NK-92 treated with Interleukin-12 subunit alpha and Interleukin-12 subunit beta, amount 100 ng/mL, for 24 hours (cell line): ENCODE data around the gene TBL3.
"Not testable (repeated sequence)": the region's sequence is repeated elsewhere in the genome, so short reads cannot be mapped to it uniquely, and the experiment has no call there.

Experiments used
- DNase-seq: peaks from one replicate; lab custom pipeline; 2025; lab: John Stamatoyannopoulos, UW

The TBL3 gene

GRCh38 chr16:1971796-1972489, at the start of gene TBL3:
Gene TBL3 (plus strand): TSS chr16:1972053. CDS start chr16:1972165, 112 bp downstream.
- DNase-seq: peak; percentile 91

GRCh38 chr16:1922357-1922756, 49.5 kb upstream of the TBL3 start:
- DNase-seq: no peak

- DNase-seq: no peak
Measured at GRCh38 chr16:1923299-1924034, 48.4 kb upstream of the TBL3 start.

DNA sequence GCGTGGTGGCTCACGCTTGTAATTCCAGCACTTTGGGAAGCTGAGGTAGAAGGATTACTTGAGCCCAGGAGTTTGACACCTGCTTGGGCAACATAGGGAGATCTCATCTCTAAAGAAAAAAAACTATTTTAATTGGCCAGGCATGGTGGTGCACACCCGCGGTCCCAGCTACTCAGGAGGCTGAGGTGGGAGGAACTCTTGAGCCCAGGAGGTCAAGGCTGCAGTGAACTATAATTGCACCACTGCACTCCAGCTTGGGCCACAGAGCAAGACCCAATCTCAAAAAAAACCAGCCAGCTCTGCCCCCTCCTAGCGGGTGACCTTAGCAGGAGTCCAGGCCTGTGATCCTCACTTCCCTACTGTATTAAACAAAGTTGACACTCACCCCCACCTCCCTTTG, 47.8 kb upstream of the TBL3 start:
- no peak for DNase-seq

DNA sequence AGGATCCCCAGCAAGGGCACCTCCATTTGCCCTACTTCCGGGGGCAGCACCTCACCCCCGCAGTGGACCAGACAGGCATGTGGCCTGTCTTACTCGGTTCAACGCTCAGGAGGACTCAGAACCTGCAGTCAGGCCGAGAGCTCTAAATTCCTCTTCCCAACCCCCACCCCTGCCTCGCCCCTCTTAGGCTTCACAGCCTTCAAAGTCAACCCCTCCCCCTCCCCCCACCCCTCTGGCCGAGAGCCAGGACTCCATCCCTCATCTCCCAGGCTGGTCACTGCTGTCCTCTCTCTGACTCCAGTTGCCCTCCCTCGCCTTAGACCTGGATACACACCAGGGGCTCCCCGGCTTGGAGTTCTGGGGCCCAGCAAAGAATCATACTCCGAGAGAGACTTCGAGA, 45.6 kb upstream of the TBL3 start:
- DNase-seq: no peak

DNA sequence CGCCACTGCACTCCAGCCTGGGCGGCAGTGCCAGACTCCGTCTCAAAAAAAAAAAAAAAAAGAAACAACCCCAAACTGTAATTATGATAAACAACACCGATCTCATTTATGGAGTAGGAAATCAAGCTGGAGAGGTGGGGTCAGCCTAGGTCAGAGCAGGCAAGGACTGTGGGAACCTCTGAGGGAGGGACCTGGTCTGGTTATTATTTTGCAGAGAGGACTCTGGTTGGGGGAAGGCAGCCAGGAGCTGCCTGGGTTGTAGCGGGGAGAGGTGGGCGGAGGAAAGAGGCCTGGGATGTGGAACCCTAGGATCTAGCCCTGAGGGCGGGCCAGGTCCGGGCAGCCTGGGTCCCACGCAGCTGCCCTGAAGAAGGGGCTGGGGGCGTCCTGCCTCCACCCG, 42.7 kb upstream of the TBL3 start:
- no peak for DNase-seq

- DNase-seq: peak; percentile 79
Measured at GRCh38 chr16:1929578-1930337, 42.1 kb upstream of the TBL3 start.

DNA sequence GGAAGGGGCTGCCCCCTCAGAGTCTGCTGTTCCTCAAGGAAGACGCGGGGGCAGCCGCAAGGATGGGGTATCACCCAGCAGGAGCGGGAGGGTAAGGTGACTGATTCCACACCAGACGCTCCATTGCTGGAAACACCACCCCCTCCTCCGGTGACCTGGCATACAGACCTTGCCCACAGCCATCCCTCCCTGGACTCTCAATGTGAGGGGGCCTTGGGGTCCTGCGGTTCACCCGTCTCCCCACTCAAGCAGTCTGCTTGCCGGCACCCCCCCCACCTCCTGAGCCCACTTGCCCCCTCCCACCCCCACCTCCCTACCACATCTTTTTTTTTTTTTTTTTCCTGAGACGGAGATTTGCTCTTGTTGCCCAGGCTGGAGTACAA, 41.5 kb upstream of the TBL3 start:
- DNase-seq: no peak

- DNase-seq: no peak
Measured at GRCh38 chr16:1932050-1933028, 39.5 kb upstream of the TBL3 start.

- DNase-seq: no peak
Measured at GRCh38 chr16:1933097-1933661, 38.7 kb upstream of the TBL3 start.

DNA sequence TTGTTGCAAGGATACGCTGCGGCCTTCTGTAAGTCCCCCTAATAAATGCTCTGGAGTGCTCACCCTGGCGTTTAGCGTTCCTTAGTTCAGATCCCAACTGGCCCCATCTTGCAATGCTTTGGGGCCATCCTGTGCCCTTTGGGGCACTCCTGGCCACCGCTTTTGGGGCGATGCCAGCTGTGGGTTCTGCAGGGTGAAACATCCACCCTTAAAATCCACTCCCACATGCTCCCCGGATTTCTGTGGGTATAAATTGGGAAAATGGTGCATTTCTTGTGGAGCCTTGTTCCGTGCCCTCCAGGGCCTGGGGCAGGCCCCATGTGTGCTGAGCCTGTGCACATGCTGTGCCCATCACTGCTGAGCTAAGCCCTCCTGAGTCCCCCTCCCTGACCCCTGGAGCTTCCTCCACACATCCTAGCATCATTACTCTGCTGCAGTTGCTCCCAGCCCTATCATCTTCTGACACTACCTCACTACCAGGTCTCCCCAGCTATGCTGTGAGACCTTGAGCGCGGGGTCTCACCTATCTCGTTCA, 34.8 kb upstream of the TBL3 start:
- DNase-seq: no peak

- DNase-seq: no peak
Measured at GRCh38 chr16:1938316-1938715, 33.5 kb upstream of the TBL3 start.

GRCh38 chr16:1938910-1939309, 32.9 kb upstream of the TBL3 start:
- no peak for DNase-seq

GRCh38 chr16:1939833-1940232, 32.0 kb upstream of the TBL3 start:
- DNase-seq: not testable (repeated sequence)

DNA sequence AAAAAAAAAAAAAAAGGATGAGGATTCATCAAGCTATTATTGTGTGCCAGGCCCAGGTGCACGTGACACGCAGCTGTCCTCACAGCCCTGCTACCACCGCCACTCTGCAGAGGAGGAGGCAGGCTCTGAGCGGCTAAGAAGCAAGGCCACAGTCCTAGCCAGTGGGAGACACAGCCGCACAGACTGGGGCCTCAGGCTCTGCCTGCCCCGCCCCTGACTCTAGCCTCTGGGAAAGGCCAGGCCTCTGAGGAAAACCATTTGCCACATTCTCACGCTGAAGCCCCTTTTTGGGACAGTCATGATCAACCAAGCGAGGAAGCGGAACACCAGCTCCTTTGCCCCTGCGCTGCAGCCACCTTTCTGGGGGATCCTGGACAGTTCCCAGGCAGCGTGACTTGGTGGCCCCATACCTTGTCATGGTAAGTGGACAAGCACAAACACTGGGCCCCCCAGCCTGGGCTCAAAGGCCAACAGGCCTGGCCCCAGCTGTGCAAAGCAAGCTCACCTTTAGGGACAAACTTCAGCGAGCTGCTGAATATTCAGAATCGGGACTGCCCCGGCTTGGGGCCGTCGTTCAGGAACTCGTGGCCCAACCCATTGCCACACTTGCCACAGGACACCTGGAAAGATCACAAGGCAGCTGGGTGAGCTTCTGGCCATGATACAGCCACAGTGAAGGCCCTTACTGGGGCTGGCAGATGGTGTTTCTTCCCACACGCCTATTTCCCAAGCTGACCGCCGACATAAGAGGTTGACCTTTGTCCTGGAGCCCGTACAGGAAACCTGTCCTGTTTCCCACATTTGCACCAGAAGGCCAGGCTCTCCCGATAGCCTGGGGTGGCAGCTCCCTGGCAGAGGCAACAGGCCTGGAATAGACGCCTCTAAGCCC, 31.3 kb upstream of the TBL3 start:
- DNase-seq: no peak

DNA sequence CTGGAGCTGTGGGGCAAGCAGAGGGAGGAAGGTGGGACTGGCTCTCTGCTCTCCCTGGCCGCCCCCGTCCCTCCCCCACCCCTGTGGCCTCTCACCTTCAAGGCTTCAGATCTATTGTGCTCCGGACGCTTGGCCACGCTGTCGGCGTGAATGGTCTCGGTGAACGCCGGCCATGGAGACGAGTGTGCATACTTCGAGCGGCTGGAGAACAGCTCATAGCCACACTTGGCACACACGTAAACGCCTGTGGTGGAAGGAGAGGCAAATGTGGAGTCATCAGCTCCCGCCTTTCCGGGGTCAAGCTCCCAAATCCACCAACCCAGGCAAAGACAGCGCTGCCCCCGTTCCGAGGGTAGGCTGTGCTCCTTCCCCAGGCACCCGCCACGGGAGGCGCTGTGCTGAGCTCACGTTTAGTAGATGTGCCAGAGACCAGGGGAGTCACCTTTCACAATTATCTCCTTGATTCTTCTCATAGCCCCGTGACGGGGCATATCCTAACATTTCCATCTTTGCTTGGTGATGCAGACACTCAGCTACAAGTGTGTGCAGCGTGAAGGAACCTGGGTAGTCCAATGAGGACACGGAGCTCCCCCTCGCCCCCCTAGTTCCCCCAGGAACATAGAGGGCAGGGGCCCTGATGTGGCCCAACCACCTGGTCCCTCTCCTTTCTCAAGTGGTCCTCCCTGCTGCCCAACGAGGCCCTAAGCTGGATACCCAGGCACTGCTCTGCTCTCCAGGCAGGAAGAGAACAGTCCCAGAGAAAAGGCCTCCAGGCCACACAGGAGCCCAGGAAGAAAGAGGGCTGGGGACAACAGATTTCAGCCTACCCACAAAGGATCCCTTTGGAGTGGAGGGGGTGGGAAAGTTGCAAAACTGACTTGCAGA, 30.4 kb upstream of the TBL3 start:
- no peak for DNase-seq

DNA sequence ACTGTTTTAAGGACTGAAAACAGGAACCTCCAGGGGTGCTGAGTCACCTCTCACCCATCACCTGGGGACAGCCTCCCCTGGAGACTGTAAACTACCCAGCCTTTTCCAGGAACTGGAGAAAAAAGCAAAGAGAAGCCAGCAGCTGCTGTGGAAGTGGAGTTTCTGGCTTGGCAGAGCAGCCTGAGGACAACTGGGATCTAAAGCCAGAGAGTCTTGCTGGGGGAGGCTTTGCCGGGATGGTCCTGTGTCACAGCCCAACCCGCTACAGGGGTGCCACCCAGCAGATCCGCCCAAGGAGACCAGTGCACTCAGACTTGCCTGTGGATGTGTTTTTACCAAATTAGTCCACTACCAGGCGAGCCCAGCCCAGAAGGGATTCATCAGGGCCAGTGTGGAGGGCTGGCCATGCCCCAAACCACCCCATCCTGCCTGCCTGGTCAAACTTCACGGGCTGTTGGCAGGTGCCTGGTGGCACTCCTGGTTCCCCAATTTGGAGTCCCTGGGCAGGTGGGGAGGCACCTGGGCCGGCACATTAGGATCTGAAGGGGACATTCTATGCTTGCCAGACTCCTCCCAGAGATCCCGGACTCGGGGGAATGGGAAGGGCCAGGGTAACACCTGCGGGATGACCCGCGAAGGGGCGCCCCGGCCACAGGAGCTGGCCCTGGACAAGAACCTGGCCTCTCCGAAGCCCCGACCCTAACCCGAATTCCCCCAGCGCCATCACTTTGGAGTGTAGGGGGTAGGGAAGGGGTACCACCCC, 29.6 kb upstream of the TBL3 start:
- DNase-seq: no peak
